HG03060 (cell line): Measurements from ENCODE around the gene S100B.

Source experiments
- ATAC-seq: cut with Tn5 transposase; IDR thresholded peaks from one replicate; pipeline ENCODE4 v1.9.1; 2021; ENCODE audit warnings: low read depth, moderate number of reproducible peaks; ENCODE audit not compliant: unreplicated experiment

The S100B gene

GRCh38 chr21:46562964-46563607 is 41.8 kb downstream of the S100B start:
- no peak for ATAC-seq

- no peak for ATAC-seq
Measured at GRCh38 chr21:46562472-46562871, 42.4 kb downstream of the S100B start.

GRCh38 chr21:46561445-46562090 is 43.3 kb downstream of the S100B start:
- no peak for ATAC-seq

DNA sequence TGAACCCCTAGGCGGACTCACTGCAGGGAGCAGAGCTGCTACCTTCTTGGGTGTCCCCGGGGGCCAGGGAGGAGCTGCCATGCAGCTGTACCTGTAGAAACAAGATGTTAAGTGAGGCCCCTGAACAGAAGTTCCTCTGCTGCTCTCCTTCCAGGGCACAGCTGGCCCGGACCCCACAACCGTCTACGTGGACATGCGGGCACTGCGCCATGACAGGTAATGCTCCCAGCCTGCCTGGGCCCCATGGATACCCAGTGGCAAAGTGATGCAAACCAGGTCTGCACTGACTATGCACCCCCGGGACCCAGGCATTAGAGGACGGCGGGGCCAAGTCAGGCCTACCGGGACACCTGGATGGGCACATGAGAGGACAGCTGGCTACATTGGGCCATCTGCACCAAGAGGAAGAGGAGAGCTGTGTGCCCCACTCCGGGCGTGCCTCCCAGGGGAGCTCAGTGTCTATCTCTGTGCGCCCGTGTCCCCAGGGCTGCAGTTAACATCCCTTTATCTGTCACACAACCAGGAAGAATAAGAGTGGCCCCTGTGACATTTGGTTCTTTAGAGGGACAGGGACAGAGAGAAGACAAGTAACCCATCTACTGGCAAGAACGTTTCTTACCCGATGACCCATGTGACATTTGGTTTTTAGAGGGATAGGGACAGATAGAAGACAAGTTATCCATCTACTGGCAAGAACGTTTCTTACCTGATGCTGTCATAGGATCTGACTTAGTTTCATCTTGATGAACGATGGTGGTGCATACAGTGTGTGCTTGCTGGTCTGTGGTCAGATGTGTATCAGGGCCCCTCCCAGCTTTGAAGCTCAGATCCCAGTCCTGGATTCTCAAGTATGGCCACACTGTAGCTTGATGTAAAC is 44.1 kb downstream of the S100B start:
- ATAC-seq = no peak

GRCh38 chr21:46559291-46559983 is 45.4 kb downstream of the S100B start:
- no peak for ATAC-seq

DNA sequence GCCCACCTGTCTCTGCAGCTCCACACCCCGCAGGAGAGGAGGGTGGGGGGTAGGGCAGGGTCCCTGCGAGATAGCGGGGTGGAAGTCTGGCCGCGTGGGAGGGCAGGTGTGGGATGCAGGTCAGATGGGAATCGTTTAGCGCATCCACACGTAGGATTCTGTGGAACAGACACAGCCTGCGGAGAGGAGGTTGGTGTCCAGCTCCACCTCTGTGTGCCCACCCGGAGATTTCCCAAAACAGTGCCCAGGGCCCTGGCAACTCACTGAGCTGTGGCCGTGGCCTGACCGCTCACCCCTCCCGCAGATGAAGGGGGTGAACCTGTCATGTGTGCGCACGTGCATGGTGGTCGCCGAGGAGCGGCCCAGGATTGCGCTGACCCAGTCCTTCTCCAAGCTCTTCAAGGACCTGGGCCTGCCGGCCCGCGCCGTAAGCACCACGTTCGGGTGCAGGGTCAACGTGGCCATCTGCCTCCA is 46.9 kb downstream of the S100B start:
- ATAC-seq = no peak

DNA sequence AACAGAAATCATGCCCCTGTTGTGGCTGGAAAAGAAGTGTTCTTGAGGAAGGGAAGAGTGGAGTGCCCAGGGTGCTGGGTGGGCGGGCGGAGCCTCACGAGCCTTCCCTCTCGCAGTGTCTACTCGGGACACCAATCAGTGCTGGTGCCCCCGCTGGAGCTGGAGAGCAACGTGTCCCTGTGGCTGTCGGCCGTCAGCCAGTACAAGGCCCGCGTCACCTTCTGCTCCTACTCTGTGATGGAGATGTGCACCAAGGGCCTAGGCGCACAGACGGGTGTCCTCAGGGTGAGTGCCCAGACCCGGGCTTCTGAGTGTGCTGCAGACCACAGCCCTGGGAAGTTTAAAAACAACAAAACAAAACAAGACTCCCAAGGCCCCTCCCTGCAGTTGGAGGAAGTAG is 47.4 kb downstream of the S100B start:
- no peak for ATAC-seq

DNA sequence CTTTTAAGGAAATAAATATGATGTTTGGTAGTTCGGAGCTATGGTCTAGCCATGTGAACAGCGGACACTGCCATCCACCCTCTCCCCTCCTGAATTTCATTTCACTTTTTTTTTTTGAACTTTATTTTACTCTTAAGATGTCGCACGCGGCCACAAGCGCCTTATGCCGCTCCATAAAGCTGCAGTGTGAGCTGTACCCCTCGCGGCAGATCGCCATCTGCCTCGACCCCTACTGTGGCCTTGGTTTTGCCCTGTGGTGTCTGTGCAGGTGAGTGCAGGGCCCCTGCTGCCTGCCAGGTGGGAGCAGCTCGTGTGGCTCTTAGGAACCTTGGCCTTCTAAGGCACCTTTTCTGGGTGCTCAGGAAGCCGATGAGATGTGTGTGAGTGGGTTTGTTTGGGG is 48.1 kb downstream of the S100B start:
- no peak for ATAC-seq

- ATAC-seq = no peak
Measured at GRCh38 chr21:46555678-46556077, 49.2 kb downstream of the S100B start.

DNA sequence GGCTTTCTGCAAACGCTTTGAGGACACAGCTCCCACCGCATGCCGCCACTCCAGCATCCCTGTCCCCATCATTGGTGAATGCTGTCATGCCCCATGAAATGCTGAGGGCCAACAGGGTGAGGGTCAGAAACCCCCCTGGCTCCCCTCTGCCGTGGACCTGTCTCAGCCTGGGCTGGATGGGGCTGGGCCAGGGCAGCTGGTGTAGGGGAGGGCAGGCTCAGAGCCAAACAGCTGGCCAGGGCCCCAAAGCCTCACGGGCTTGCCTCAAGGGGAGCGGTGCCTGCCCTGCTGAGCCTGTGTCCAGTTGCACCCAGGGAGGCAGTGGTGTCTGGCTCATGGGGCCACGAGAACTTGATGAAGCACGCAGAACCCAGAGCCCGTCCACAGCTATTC is 49.7 kb downstream of the S100B start:
- ATAC-seq = no peak

DNA sequence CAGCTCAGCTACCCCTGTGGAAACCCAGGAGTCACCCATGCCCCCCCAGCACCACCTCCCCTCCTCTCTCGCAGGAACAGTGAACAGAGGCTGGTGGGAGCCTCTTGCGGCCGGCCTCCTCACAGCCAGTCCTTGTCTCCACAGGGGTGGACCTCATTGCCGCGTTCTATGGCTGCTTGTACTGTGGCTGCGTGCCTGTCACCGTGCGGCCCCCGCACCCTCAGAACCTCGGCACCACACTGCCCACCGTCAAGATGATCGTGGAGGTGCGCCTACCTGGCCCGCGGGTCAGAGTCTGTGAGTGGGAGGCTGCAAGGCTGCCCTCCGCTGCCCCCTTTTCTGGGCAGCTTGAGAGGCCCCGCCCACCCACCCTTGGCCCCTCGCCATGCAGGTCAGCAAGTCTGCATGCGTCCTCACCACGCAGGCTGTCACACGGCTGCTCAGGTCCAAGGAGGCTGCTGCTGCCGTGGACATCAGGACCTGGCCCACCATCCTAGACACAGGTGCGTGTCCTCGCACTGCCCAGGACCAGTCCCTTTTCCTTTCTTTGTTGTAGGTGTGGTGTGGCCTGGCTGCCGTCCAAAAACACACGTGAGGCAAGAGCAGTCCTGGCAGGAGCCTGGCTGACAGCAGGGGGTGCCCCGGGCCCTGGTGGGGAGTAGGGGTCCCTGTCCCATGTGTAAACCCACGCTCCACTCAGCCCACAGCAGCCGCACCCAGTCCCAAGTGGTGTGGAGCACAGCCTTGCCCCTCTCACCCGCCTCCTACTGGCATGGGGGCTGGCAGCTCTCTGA is 50.3 kb downstream of the S100B start:
- no peak for ATAC-seq

DNA sequence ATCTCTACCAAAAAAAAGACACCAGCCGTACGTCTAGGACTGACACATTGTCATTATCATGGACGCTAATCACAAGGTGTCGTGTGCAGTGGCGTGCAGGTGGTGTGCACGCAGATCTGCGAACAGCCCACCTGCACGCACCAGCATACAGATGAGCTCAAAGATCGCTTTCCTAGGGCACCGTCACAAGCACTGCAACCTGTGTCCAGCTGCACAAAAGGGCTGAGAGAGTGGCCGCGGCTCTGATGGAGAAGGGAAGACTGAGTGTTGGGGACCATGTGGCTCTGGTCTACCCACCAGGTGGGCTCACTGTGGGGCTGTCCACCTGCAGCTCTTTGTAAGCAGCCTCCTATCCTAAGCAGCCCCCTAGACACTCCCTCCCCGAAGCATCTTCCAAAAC is 50.9 kb downstream of the S100B start:
- no peak for ATAC-seq

- no peak for ATAC-seq
Measured at GRCh38 chr21:46552865-46553379, 52.0 kb downstream of the S100B start.

DNA sequence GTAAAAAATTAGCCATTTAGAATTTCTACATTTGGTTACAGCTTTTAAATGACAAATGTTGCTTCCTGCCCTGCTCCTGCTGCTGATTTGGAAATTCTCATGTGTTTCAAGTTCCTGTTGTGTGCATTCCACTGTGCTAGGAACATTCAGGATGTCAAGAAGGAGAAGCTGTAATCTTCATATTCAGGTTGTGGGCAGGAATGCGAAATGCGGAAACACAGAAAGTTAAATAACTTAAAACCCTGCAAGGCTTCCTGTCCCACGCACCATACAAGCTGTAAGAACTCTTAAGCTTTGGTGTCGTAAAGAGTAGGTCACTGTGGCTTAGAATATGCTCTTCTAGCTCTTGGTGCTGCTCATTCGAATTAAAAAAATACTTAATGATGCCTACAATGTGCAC is 52.6 kb downstream of the S100B start:
- ATAC-seq = no peak

DNA sequence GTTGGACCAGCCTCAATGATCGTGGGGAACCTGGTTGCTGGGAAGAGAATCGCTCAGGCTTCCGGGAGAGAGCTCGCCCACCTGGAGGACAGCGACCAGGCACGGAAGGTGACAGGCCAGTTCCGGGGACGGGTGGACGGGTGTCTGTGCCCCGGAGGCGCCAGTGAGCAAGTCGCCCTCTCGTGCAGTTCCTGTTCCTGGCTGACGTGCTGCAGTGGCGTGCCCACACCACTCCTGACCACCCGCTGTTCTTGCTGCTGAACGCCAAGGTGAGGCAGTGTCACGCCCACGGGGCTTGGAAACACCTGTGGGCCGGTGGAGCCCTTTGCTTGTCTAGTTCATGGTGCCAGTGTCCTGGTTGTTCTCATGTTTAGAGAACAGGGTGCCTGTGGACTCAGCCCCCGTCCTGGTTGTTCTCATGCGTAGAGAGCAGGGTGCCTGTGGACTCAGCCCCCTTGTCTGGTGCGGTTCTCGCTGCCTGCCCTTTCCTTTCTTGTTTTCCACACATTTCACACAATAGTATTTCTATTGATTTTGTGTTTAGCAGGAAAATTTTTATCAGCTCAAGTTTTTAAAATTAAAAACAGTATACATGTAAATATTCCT is 53.1 kb downstream of the S100B start:
- ATAC-seq = no peak

GRCh38 chr21:46550116-46550941 is 54.6 kb downstream of the S100B start:
- ATAC-seq = no peak

- no peak for ATAC-seq
Measured at GRCh38 chr21:46549650-46550049, 55.2 kb downstream of the S100B start.
